ENCODE measurements around the gene CENPU.

Gene CENPU

GRCh38 chr4:184713887-184714286 is 20.0 kb downstream of the CENPU start:
- no peak overlapping the region for H3K4me3 ChIP-seq (ENCODE audit: severe bottlenecking)
- DNase-seq (ENCODE audit: low spot score) = no peak
- no peak for ATAC-seq (ENCODE audit: low read depth)
- no peaks in the 10 kb centered on the region for H3K27me3 ChIP-seq (ENCODE audit: insufficient read depth, poor library complexity, severe bottlenecking)
- TF ChIP-seq, protein P1, sequence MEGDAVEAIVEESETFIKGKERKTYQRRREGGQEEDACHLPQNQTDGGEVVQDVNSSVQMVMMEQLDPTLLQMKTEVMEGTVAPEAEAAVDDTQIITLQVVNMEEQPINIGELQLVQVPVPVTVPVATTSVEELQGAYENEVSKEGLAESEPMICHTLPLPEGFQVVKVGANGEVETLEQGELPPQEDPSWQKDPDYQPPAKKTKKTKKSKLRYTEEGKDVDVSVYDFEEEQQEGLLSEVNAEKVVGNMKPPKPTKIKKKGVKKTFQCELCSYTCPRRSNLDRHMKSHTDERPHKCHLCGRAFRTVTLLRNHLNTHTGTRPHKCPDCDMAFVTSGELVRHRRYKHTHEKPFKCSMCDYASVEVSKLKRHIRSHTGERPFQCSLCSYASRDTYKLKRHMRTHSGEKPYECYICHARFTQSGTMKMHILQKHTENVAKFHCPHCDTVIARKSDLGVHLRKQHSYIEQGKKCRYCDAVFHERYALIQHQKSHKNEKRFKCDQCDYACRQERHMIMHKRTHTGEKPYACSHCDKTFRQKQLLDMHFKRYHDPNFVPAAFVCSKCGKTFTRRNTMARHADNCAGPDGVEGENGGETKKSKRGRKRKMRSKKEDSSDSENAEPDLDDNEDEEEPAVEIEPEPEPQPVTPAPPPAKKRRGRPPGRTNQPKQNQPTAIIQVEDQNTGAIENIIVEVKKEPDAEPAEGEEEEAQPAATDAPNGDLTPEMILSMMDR (IDR thresholded peaks at IDR 0.05; ENCODE audit: poor library complexity, severe bottlenecking) = no peak
- H3K9me3 ChIP-seq (ENCODE audit: severe bottlenecking) = no peaks in the 10 kb centered on the region
- H3K4me1 ChIP-seq (ENCODE audit: insufficient read depth, poor library complexity, severe bottlenecking) = no peaks in the 10 kb centered on the region
- H3K36me3 ChIP-seq (ENCODE audit: low read depth) = peaks cover 82% of the 10 kb centered on the region
- H3K27ac ChIP-seq (ENCODE audit: poor library complexity, severe bottlenecking) = no peak overlapping the region

DNA sequence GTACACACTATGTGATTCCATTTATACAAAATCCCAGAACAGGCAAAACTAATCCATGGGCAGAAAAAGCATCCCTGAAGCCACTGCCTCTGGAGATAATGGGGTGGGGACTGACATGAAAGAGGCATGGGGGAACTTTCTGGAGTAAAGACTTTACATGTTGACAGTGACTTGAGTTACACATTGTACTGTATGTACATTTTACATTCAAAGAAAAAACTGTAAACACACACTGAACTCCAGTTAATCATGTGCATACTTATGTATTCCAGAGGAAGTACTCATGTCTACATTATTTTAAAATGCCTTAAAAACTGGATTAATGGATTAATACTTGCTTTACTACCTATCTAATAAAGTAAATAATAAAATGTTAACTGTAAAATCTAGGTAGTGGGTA is 21.6 kb downstream of the CENPU start:
- peaks cover 89% of the 10 kb centered on the region for H3K36me3 ChIP-seq (ENCODE audit: low read depth)
- no peak for ATAC-seq (ENCODE audit: low read depth)

GRCh38 chr4:184706453-184706852 is 27.4 kb downstream of the CENPU start:
- Histone ChIP-seq H3K36me3 (ENCODE audit: low read depth) (peaks cover 88% of the 10 kb centered on the region), H3K9me3 (ENCODE audit: severe bottlenecking) (no peaks in the 10 kb centered on the region), H3K4me1 (ENCODE audit: insufficient read depth, poor library complexity, severe bottlenecking) (no peaks in the 10 kb centered on the region), H3K27ac (ENCODE audit: poor library complexity, severe bottlenecking) (no peak overlapping the region), H3K27me3 (ENCODE audit: insufficient read depth, poor library complexity, severe bottlenecking) (no peaks in the 10 kb centered on the region), H3K4me3 (ENCODE audit: severe bottlenecking) (no peak overlapping the region)
- TF ChIP-seq, protein P1 (IDR thresholded peaks at IDR 0.05; ENCODE audit: poor library complexity, severe bottlenecking) = no peak
- DNase-seq (ENCODE audit: low spot score) (no peak), ATAC-seq (ENCODE audit: low read depth) (no peak)

More for the DNA sequence above, 21.6 kb downstream of the CENPU start:
- Histone ChIP-seq H3K27me3 (ENCODE audit: insufficient read depth, poor library complexity, severe bottlenecking) (no peaks in the 10 kb centered on the region), H3K27ac (ENCODE audit: poor library complexity, severe bottlenecking) (no peak overlapping the region), H3K4me3 (ENCODE audit: severe bottlenecking) (no peak overlapping the region), H3K4me1 (ENCODE audit: insufficient read depth, poor library complexity, severe bottlenecking) (no peaks in the 10 kb centered on the region), H3K9me3 (ENCODE audit: severe bottlenecking) (no peaks in the 10 kb centered on the region)
- TF ChIP-seq, protein P1 (IDR thresholded peaks at IDR 0.05; ENCODE audit: poor library complexity, severe bottlenecking) = no peak
- no peak for DNase-seq (ENCODE audit: low spot score)

DNA sequence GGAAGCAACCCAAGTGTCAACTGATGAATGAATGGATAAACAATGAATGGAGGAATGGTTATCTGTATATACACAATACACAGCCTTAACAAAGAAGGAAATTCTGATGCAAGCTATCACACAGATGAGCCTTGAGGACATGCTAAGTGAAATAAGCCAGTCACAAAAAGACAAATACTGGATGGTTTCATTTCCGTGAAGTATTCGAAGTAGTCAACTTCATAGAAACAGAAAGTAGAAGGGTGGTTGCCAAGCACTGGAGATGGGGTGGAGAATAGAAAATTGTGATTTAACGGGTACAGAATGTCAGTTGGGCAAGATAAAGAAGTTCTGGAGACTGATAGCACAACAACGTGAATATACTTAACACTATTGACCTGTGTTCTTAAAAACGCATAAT is 28.2 kb downstream of the CENPU start:
- TF ChIP-seq, protein P1 (IDR thresholded peaks at IDR 0.05; ENCODE audit: poor library complexity, severe bottlenecking) = no peak
- ATAC-seq (ENCODE audit: low read depth) (no peak), DNase-seq (ENCODE audit: low spot score) (no peak)
- Histone ChIP-seq H3K36me3 (ENCODE audit: low read depth) (peaks cover 88% of the 10 kb centered on the region), H3K27me3 (ENCODE audit: insufficient read depth, poor library complexity, severe bottlenecking) (no peaks in the 10 kb centered on the region), H3K9me3 (ENCODE audit: severe bottlenecking) (no peaks in the 10 kb centered on the region), H3K4me3 (ENCODE audit: severe bottlenecking) (no peak overlapping the region), H3K4me1 (ENCODE audit: insufficient read depth, poor library complexity, severe bottlenecking) (no peaks in the 10 kb centered on the region), H3K27ac (ENCODE audit: poor library complexity, severe bottlenecking) (no peak overlapping the region)

DNA sequence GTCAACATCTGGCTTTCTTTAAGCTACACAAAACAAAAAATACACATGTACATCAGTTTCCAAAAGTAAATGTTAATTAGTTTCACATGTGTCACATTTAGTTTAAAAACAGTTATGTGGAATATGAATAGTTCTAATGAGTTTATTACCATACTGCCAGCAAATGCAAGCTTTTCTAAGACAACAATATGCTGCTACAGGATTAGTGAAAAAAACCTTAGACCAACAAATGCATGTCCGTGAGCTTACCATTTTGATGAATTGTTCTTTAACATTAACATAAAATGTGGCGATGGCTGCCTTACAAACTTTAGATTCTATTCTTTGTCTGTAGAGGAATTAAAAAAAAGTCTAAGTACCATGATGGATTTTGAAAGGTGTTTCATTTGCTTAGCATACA is 31.8 kb downstream of the CENPU start:
- TF ChIP-seq, protein P1 (IDR thresholded peaks at IDR 0.05; ENCODE audit: poor library complexity, severe bottlenecking) = no peak
- Histone ChIP-seq H3K9me3 (ENCODE audit: severe bottlenecking) (no peaks in the 10 kb centered on the region), H3K36me3 (ENCODE audit: low read depth) (peaks cover 70% of the 10 kb centered on the region), H3K27me3 (ENCODE audit: insufficient read depth, poor library complexity, severe bottlenecking) (no peaks in the 10 kb centered on the region), H3K4me3 (ENCODE audit: severe bottlenecking) (no peak overlapping the region), H3K27ac (ENCODE audit: poor library complexity, severe bottlenecking) (no peak overlapping the region), H3K4me1 (ENCODE audit: insufficient read depth, poor library complexity, severe bottlenecking) (no peaks in the 10 kb centered on the region)
- ATAC-seq (ENCODE audit: low read depth) (no peak), DNase-seq (ENCODE audit: low spot score) (no peak)

Data from RWPE2 (cell line).